Stimulated activated CD4-positive, alpha-beta T cell treated with anti-CD3 and anti-CD28 coated beads, Interleukin-1b, Interleukin-23, amount 100 ng/mL, for 24 hours (primary cell): Measurements from ENCODE around the gene ITSN1.

Source experiments
- DNase-seq, 4 experiments: peaks; one replicate each; pipeline ENCODE4 v3.0.0-alpha.2; 2020; ENCODE audit warnings: low read depth in 4 of 4, low spot score in 1 of 4

The ITSN1 gene

GRCh38 chr21:33886321-33886720 lies 244.0 kb downstream of the ITSN1 start:
- no peak for DNase-seq

- no peak for DNase-seq
Observed at GRCh38 chr21:33890187-33890586, 247.9 kb downstream of the ITSN1 start.

GRCh38 chr21:33892853-33893252 lies 250.6 kb downstream of the ITSN1 start:
- no peak for DNase-seq

GRCh38 chr21:33893917-33894316 lies 251.6 kb downstream of the ITSN1 start:
- no peak for DNase-seq

GRCh38 chr21:33894736-33895288 lies 252.5 kb downstream of the ITSN1 start:
- peak; percentile 18 to 54 (median 44) for DNase-seq

- no peak for DNase-seq
Observed at GRCh38 chr21:33895356-33895755, 253.1 kb downstream of the ITSN1 start.

GRCh38 chr21:33896691-33897090 lies 254.4 kb downstream of the ITSN1 start:
- no peak for DNase-seq

GRCh38 chr21:33897098-33897497 lies 254.8 kb downstream of the ITSN1 start:
- DNase-seq = no peak

GRCh38 chr21:33897739-33898138 lies 255.4 kb downstream of the ITSN1 start:
- DNase-seq = no peak

GRCh38 chr21:33898586-33898985 lies 256.3 kb downstream of the ITSN1 start:
- no peak for DNase-seq

GRCh38 chr21:33899199-33899598 lies 256.9 kb downstream of the ITSN1 start:
- no peak for DNase-seq

- no peak for DNase-seq
Observed at GRCh38 chr21:33901412-33902288, 259.3 kb downstream of the ITSN1 start.

- no peak for DNase-seq
Observed at GRCh38 chr21:33902349-33902748, 260.0 kb downstream of the ITSN1 start.

GRCh38 chr21:33904041-33904440 lies 261.7 kb downstream of the ITSN1 start:
- DNase-seq = no peak

GRCh38 chr21:33908760-33909159 lies 266.5 kb downstream of the ITSN1 start:
- no peak for DNase-seq

GRCh38 chr21:33909756-33910155 lies 267.5 kb downstream of the ITSN1 start:
- no peak for DNase-seq

- DNase-seq = no peak
Observed at GRCh38 chr21:33914188-33914587, 271.9 kb downstream of the ITSN1 start.

- DNase-seq = peak; percentile 88 to 96 (median 93)
Observed at GRCh38 chr21:33915368-33916199, 273.3 kb downstream of the ITSN1 start, which contains the start of gene ATP5PO. Gene ATP5PO, minus strand, starts transcription at chr21:33915804. Its CDS starts 41 bp downstream, at chr21:33915763.

- DNase-seq = no peak
Observed at GRCh38 chr21:33916200-33916567, 273.9 kb downstream of the ITSN1 start.

GRCh38 chr21:33917421-33917820 lies 275.1 kb downstream of the ITSN1 start:
- no peak for DNase-seq

GRCh38 chr21:33924079-33924765 lies 281.9 kb downstream of the ITSN1 start:
- DNase-seq = peak; percentile 81 to 93 (median 89)
